Activated gamma-delta T cell (primary cell): ENCODE measurements around the gene MFAP4.

Source experiments
- DNase-seq: peaks from one replicate; lab custom pipeline; 2025; lab: John Stamatoyannopoulos, UW

MFAP4 gene

DNA sequence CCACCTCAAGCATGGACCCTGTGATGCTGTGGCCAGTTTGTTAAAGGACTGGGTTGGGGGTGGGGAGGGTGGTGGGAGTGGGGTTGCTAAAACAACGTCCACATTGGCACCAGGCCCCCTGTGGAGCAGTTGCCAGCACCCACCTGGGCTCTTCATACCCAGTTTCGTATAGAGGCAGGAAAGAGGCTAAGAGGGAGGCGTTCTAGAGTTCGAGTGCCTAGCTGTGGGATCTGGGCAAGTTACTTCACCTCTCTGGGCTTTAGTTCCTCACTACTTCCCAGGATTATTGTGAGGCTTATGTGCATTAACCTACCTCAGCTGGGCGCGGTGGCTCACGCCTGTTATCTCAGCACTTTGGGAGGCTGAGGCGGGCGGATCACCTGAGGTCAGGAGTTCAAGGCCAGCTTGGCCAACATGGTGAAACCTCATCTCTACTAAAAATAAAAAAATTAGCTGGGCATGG lies 1.4 kb downstream of the MFAP4 start:
- DNase-seq, result no peak

- no peak for DNase-seq
These were observed 2.1 kb downstream of the MFAP4 start for GRCh38 chr17:19384723-19385391.

GRCh38 chr17:19383681-19384470 lies 3.1 kb downstream of the MFAP4 start:
- DNase-seq, result no peak

DNA sequence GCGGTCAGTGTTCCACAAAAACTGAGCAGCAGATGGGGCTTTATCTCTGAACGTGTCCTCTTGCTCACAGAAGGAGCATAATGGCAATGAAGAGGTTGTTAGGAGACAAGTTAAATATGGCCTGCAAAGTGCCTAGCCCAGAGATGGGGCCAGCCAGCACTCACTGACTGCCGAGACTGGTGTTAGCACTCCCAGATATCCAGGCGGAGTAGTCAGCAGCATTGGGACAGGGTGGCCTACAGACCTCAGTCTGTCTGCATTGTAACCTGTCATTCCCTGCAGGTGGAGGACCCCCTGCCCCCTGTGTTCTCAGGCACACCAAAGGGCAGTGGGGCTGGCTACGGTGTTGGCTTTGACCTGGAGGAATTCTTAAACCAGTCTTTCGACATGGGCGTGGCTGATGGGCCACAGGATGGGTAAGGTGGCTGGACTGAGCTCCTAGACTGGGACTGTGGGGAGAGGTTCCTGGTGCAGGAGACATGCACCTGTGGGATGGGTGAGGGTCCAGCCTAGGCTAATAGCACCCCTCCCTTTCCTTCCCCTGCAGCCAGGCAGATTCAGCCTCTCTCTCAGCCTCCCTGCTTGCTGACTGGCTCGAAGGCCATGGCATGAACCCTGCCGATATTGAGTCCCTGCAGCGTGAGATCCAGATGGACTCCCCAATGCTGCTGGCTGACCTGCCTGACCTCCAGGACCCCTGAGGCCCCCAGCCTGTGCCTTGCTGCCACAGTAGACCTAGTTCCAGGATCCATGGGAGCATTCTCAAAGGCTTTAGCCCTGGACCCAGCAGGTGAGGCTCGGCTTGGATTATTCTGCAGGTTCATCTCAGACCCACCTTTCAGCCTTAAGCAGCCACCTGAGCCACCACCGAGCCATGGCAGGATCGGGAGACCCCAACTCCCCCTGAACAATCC lies 4.2 kb downstream of the MFAP4 start:
- no peak for DNase-seq

DNA sequence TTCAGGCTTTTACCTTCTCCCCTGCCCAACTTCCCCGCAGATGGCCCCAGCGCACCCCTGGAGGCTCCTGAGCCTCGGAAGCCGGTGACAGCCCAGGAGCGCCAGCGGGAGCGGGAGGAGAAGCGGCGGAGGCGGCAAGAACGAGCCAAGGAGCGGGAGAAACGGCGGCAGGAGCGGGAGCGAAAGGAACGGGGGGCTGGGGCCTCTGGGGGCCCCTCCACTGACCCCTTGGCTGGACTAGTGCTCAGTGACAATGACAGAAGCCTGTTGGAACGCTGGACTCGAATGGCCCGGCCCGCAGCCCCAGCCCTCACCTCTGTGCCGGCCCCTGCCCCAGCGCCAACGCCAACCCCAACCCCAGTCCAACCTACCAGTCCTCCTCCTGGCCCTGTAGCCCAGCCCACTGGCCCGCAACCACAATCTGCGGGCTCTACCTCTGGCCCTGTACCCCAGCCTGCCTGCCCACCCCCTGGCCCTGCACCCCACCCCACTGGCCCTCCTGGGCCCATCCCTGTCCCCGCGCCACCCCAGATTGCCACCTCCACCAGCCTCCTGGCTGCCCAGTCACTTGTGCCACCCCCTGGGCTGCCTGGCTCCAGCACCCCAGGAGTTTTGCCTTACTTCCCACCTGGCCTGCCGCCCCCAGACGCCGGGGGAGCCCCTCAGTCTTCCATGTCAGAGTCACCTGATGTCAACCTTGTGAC lies 5.1 kb downstream of the MFAP4 start:
- no peak for DNase-seq

- no peak for DNase-seq
These were observed 5.6 kb downstream of the MFAP4 start for GRCh38 chr17:19381361-19381740.

DNA sequence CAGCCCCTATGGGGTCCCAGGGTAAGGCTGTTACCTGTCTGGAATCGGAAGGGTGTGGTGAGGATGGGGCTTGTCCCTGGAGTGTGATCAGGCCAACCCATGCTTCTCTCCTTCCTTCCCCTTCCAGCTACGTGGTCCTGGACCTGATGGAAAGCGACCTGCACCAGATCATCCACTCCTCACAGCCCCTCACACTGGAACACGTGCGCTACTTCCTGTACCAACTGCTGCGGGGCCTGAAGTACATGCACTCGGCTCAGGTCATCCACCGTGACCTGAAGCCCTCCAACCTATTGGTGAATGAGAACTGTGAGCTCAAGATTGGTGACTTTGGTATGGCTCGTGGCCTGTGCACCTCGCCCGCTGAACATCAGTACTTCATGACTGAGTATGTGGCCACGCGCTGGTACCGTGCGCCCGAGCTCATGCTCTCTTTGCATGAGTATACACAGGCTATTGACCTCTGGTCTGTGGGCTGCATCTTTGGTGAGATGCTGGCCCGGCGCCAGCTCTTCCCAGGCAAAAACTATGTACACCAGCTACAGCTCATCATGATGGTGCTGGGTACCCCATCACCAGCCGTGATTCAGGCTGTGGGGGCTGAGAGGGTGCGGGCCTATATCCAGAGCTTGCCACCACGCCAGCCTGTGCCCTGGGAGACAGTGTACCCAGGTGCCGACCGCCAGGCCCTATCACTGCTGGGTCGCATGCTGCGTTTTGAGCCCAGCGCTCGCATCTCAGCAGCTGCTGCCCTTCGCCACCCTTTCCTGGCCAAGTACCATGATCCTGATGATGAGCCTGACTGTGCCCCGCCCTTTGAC lies 6.3 kb downstream of the MFAP4 start:
- no peak for DNase-seq

DNA sequence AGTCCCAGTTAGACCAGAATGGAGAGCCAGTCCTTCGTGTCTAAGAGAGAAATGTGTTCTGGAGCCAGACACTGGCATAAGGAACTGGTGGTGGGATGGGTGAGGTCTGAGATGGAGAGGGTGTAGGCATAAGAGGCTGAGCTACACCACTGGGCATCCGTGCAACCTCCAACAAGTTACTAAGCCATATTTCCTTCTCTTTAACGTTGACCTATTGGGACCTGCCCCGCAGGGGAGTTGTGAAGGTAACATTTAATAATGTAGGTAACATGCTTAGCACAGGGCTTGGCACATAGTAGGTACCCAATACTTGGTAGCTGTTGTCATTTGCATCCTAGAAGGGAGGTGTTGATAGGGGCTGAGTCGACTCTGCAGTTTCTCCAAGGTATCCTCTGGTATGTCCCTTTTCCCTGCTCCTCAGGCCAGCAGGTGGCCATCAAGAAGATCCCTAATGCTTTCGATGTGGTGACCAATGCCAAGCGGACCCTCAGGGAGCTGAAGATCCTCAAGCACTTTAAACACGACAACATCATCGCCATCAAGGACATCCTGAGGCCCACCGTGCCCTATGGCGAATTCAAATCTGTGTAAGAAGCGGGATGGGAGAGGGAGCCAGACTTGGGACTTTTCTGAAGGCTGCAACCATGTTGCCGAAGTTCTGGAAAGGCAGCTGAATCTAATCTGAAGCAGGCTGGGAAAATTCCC lies 7.5 kb downstream of the MFAP4 start:
- no peak for DNase-seq

DNA sequence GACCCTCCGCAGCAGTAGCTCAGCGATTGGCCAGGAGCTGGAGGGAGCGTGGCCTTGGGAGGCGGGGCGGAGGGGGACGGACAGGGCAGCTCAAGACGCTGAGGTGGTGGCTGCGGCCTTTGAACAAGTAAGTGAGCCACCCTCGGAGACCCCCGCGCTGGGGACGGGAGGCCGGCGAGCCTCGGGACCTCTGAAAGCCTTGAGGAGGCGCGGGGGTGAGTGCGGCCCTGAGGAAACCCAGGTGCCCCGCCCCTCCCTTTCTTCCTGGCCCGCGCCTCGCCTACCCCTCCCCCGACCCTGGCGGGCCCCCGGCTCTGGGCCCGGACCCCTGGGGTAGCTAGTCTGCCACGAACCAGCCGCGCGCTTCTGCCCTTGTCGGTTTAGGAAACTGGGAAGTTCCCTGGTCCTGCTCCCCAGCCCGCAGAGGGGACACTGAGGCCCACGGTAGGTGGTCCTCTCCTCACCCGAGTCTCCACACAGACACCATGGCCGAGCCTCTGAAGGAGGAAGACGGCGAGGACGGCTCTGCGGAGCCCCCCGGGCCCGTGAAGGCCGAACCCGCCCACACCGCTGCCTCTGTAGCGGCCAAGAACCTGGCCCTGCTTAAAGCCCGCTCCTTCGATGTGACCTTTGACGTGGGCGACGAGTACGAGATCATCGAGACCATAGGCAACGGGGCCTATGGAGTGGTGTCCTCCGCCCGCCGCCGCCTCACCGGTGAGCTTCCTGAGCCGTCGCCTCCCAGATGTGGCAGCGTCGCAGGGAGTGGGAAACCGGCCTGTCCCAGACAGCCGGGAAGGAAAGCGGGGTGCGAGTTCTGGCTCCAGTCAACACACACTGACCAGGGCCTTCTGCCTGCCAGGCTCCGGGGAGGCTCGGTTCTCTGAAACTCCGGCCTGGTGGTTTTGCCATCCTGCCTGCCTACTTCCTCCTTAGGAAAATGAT lies 8.3 kb downstream of the MFAP4 start, which contains the start of gene MAPK7:
MAPK7 (plus strand) TSS at position 83 of the 945 bp plus-strand sequence; CDS start at position 486, 403 bp downstream.
- DNase-seq, result no peak

- DNase-seq, result peak; percentile 91
These were observed 9.2 kb downstream of the MFAP4 start for GRCh38 chr17:19377602-19378415.

GRCh38 chr17:19376811-19377210 lies 10.2 kb downstream of the MFAP4 start:
- no peak for DNase-seq

GRCh38 chr17:19375732-19376131 lies 11.3 kb downstream of the MFAP4 start:
- no peak for DNase-seq

GRCh38 chr17:19374136-19374535 lies 12.9 kb downstream of the MFAP4 start:
- DNase-seq, result no peak

DNA sequence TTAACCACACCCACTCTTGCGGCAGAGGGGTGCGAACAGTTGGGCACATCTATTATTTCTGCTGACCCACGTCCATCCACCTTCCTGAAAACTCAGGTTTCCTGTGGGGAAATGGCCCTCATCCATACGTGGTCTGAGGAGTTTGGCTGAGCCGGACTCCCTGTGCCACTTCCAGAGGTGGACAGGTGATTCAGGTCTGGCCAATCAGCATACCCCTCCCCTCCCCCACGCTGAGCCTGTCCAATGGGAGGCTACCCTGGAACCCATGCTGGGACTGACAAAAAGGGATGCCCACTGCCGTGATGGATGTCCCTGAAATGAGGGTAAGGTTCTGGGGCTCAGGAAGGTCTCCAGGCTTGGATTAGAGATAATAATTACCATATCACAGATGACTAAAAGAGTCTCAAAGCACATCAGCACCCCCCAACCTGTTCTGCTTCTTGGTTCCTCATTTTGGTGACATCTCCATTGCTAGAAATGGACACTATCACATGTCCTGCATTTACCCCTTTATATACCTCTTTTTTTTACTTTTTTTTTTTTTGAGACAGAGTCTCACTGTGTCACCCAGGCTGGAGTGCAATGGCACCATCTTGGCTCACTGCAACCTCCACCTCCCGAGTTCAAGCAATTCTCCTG lies 14.0 kb downstream of the MFAP4 start:
- DNase-seq, result no peak

- DNase-seq, result no peak
These were observed 14.6 kb downstream of the MFAP4 start for GRCh38 chr17:19372439-19372838.

- no peak for DNase-seq
These were observed 15.0 kb downstream of the MFAP4 start for GRCh38 chr17:19372011-19372370.

DNA sequence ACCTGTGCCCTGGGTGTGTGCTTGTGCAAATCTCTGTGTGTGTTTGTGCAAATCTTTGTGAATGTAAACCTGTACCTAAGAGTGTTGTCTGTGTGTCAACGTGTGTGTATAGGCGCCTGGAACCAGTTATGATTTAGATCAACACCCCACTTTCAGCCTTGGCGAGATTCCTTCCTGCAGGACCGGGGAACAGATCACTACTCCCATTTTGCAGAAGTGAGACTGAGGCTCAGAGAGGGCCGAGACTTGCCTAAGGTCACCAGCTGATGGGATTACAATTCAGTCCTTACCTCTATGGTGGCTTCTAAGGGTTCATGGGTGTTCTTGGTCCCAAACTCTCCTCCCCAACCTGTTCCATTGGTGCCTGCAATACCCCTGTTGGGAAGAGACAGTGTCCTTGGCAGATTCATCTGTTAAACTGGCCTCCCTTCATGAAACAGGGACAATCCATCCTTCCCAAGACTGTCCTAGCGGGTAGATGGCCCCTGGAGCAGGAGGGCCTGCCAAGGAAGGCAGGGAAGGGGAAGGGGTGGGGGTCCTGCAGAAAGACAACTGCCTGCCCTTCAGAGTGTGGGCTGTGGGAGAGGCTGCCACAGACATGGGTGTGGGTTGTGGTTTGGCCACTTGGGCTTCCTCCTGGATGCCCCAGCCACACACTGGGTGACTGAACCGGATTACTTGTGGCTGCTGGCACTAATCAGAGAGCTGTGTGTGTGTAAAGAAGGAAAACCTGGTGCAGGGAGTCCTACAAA lies 15.6 kb downstream of the MFAP4 start:
- DNase-seq, result no peak
